Left lung (tissue), 10 donors: ENCODE measurements around the gene CXCR1. TPM values are rescaled to one million over a fixed set of nuclear protein-coding genes. Genes with fewer than 3 reads are reported as not detected.
"Not testable (repeated sequence)": the region's sequence is repeated elsewhere in the genome, so short reads cannot be mapped to it uniquely, and the experiment has no call there.

Experiments
- ATAC-seq: fragments of 200-7000 bp; cut with Tn5 transposase; one replicate; pipeline ENCODE4 v1.9.1; 2020; ENCODE audit warnings: moderate library complexity
- DNase-seq, 4 donors: peaks; one replicate each; pipeline ENCODE4 v3.0.0-alpha.2; 2013 to 2020
- H3K27ac ChIP-seq, 2 donors: fragments of 200-600 bp; sonication (generic) in 1 of 2; one replicate each; pipeline versions ENCODE4 v1.5.0 to v1.8.0; 2020 to 2021
- H3K27me3 ChIP-seq, 2 donors: fragments of 200-600 bp; sonication (generic) in 1 of 2; one replicate each; pipeline versions ENCODE4 v1.5.0 to v1.8.0; 2020 to 2021
- H3K36me3 ChIP-seq, 2 donors: fragments of 200-600 bp; sonication (generic) in 1 of 2; one replicate each; pipeline versions ENCODE4 v1.5.0 to v1.8.0; 2020 to 2021
- H3K4me1 ChIP-seq, 2 donors: fragments of 200-600 bp; one replicate each; pipeline ENCODE4 v1.8.0; 2021
- H3K4me3 ChIP-seq, 2 donors: fragments of 200-600 bp; sonication (generic) in 1 of 2; one replicate each; pipeline versions ENCODE4 v1.5.0 to v1.8.0; 2020 to 2021; ENCODE audit warnings: mild to moderate bottlenecking in 1 of 2
- H3K9me3 ChIP-seq, 2 donors: fragments of 200-600 bp; sonication (generic) in 1 of 2; one replicate each; pipeline versions ENCODE4 v1.5.0 to v1.8.0; 2020 to 2021
- intact Hi-C, 2 donors: fragments of 100-400 bp; cut with DNase I; formaldehyde crosslinking; loops; one replicate each; pipeline versions ENCODE4 v1.11.2 to v1.14.2; 2022
- polyA plus RNA-seq, 6 donors: library from polyadenylated mRNA; unstranded; fragments of 120-200 nt; gene quantifications; one replicate each; pipeline ENCODE4 v1.2.1, GENCODE V29; 2013; ENCODE audit not compliant: insufficient read length in 6 of 6
- total RNA-seq, 2 donors: library from RNA; stranded (reverse); fragmentation: NEBNext Ultra II Directional; extraction: Animal tissue kit (Norgen Biotek cat#: 25700); gene quantifications; one replicate each; pipeline ENCODE4 v1.2.1, GENCODE V29; 2021
- TF ChIP-seq, protein P1 (sequence below), 2 donors: fragments of 200-600 bp; sonication (generic) in 1 of 2; IDR thresholded peaks; one replicate each; pipeline versions ENCODE4 v1.5.0 to v1.8.0; 2021; ENCODE audit warnings: antibody characterized with exemption in 2 of 2
- donor health status: DM: no; HTN: yes; CAD: no.
- donor health status: DM: no; HTN: no; CAD: no.

CXCR1 gene
- total and polyA plus RNA-seq, 8 donors: 0.06 to 21.0 (median 0.10) TPM; not detected in 1

DNA sequence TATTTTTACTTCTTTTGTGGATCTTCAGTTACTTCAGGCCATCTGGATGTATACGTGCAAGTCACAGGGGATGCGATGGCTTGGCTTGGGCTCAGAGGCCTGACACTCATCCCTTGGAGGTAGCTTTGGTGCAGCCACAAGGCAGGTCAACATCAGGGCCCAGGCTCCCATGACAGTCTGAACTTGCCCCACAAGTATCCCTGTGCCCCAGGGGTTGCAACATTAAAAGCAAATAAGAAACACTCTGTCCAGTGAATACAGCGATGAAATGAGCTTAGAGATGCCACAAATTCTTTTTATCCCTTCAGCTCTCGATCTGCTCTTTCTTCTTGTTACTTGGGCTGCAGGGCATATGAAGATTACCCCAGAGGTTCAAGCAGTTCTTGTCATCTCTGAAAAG is 13.0 kb upstream of the CXCR1 start:
- no peaks in the 10 kb centered on the region for H3K36me3 ChIP-seq
- no peak overlapping the region for H3K27ac ChIP-seq
- no peaks in the 10 kb centered on the region for H3K9me3 ChIP-seq
- H3K4me1 ChIP-seq: no peaks in the 10 kb centered on the region
- DNase-seq: no peak
- TF ChIP-seq, protein P1, sequence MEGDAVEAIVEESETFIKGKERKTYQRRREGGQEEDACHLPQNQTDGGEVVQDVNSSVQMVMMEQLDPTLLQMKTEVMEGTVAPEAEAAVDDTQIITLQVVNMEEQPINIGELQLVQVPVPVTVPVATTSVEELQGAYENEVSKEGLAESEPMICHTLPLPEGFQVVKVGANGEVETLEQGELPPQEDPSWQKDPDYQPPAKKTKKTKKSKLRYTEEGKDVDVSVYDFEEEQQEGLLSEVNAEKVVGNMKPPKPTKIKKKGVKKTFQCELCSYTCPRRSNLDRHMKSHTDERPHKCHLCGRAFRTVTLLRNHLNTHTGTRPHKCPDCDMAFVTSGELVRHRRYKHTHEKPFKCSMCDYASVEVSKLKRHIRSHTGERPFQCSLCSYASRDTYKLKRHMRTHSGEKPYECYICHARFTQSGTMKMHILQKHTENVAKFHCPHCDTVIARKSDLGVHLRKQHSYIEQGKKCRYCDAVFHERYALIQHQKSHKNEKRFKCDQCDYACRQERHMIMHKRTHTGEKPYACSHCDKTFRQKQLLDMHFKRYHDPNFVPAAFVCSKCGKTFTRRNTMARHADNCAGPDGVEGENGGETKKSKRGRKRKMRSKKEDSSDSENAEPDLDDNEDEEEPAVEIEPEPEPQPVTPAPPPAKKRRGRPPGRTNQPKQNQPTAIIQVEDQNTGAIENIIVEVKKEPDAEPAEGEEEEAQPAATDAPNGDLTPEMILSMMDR (IDR thresholded peaks at IDR 0.05): no peak
- ATAC-seq: peak; percentile 70
- no peaks in the 10 kb centered on the region for H3K27me3 ChIP-seq
- intact Hi-C loops: loop anchor here in 1 of 2 donors (5.0 kb wide), 1 partner anchor 83 kb away; the partner anchor contains the start of gene GPBAR1
- no peak overlapping the region for H3K4me3 ChIP-seq

DNA sequence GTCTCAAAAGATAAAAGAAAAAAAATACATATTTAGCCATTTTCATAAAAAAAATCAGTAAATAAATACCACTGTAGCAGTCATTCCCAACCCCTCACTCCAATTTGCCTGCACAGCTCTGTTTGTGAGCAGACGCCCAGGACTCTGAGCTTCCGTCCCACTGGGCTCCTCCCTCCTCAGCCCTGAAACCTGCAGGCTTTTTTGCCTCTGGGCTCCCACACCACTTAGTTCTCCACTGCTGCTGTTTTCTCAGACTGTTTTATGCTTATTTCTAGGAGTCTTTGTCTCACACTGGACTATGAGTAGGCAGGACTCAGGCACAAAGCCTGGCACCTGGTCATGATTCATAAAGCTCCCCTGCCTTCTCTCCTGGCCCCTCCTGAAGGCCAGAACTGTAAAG is 6.1 kb upstream of the CXCR1 start:
- H3K27me3 ChIP-seq: no peaks in the 10 kb centered on the region
- no peak overlapping the region for H3K27ac ChIP-seq
- no peak overlapping the region for H3K4me3 ChIP-seq
- TF ChIP-seq, protein P1 (IDR thresholded peaks at IDR 0.05): no peak
- no peak for ATAC-seq
- peaks cover 0 to 12% of the 10 kb centered on the region in 2 donors for H3K4me1 ChIP-seq
- H3K9me3 ChIP-seq: no peaks in the 10 kb centered on the region
- H3K36me3 ChIP-seq: no peaks in the 10 kb centered on the region
- intact Hi-C loops: no loop called here
- DNase-seq: no peak

DNA sequence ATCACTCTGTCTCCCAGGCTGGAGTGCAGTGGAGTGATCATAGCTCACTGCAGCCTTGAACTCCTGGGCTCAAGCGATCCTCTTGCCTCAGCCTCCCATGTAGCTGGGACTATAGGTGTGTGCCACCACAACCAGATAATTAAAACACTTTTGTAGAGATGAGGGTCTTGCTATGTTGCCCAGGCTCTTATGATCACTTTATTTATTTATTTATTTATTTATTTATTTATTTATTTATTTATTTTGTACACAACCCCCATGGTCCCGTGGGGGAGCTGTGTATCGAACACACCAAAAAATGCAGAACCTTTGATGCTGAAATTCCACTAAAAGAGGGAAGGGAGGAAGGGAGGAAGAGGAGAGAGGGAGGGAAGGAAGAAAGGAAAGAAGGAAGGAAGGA is 5.0 kb upstream of the CXCR1 start:
- not testable (repeated sequence) for H3K4me3 ChIP-seq, DNase-seq, H3K9me3 ChIP-seq

DNA sequence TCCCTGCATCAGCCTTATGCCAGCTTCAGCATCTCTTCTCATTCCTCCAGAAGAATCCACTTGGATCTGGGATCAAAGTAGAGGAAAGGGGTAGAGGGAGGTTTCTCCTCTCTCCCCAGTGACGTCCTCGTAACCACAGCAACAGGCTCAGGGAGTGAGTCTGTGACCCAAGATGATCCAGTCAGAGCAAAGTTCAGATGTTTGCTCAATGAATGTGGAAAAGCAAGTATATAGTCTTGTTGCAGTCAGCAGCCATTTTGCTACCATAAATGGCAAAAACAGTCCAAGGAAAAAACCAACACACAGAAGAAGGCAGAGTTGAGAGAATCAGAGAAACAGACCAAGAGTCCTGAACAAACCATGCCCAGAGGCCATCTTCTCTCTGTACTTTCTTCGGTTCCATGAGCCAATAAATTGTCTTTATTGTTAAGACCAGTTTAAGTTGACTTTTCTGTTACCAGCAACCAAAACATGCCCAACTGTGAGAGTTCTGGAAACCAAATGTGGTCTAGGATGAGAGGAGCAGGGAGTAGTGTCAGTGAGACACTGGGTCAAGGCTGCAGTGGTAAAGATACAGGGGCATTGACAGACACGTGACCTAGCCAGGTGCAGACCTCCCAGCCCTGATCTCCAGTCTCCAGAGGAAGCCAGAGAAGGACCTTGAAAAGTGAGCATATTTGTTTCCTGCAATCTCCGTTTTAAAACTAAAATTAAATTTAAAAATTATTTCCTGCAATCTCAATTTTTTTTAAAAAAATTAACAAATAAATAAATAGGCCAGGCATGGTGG is 3.2 kb upstream of the CXCR1 start:
- Histone ChIP-seq H3K4me3 (no peak overlapping the region), H3K27ac (no peak overlapping the region), H3K36me3 (no peaks in the 10 kb centered on the region), H3K9me3 (no peaks in the 10 kb centered on the region), H3K27me3 (no peaks in the 10 kb centered on the region), H3K4me1 (peaks cover 0 to 22% of the 10 kb centered on the region in 2 donors)
- intact Hi-C loops: no loop called here
- TF ChIP-seq, protein P1 (IDR thresholded peaks at IDR 0.05): no peak
- ATAC-seq: no peak
- no peak for DNase-seq

More for the DNA sequence above, 5.0 kb upstream of the CXCR1 start:
- intact Hi-C loops, H3K27ac ChIP-seq, H3K36me3 ChIP-seq, ATAC-seq, H3K27me3 ChIP-seq: not testable (repeated sequence)
- H3K4me1 ChIP-seq: peaks cover 0 to 18% of the 10 kb centered on the region in 2 donors

DNA sequence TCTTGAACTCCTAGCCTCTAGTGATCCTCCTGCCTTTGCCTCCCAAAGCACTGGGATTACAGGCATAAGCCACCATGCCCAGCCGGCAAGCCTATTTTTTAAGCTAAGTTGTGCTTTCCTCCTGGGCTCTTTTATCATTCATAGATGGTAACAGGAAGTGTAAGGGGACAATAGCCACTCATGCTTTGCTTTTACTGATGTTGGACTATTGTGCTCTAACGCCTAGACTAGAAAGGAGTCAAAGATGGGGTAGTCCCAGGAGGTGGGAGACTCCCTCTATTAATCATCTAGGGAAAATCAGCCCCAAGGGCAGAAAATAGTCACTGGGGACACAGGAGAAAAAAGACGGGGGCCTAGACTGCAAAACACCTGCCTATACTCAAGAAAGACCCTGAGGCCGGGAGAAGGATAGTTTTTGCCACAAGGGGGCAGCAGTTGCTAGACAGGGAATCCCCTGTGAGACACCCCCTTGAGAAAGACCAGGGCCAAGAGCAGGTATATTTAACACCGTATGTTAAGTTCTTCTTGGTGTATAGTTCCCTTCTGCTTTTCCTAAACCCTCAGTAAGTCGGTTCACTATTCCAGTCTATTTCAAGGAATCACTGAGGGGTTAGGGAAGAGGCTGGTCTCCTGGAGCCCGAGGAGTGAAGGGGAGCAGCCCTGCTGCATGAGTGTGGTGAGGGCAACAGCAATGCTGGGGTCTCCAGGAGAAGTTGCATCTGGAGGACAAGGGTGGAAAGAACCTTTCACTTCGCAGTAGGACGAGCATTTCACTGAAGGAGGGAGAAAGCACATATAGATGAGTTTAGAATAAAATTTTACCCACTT is 2.1 kb upstream of the CXCR1 start:
- H3K4me1 ChIP-seq: peaks cover 0 to 23% of the 10 kb centered on the region in 2 donors
- peaks cover 0 to 7% of the 10 kb centered on the region in 2 donors for H3K36me3 ChIP-seq
- intact Hi-C loops: no loop called here
- peak in 2 of 4 donors; percentile 4 to 41 for DNase-seq
- peak; percentile 73 for ATAC-seq
- no peaks in the 10 kb centered on the region for H3K9me3 ChIP-seq
- TF ChIP-seq, protein P1 (IDR thresholded peaks at IDR 0.05): peak; percentile 58 to 78
- H3K27ac ChIP-seq: no peak overlapping the region
- no peaks in the 10 kb centered on the region for H3K27me3 ChIP-seq
- no peak overlapping the region for H3K4me3 ChIP-seq
